Mesenchymal stem cell (in vitro differentiated cells and primary cell): ENCODE results near the gene PRKCQ.
A peak's percentile ranks its signal among the peaks of the same experiment; 100 is the strongest.

ENCODE experiments used
- DNase-seq: peaks from one replicate; pipeline ENCODE4 v3.0.0-alpha.2; 2013
- H2AFZ ChIP-seq: one replicate; pipeline ENCODE4 v1.6.1; 2013; ENCODE audit warnings: low read depth, mild to moderate bottlenecking, control low read depth, inconsistent platforms, low read length, moderate library complexity
- H2AK5ac ChIP-seq: 2 replicates; pipeline ENCODE4 v1.6.1; 2013; ENCODE audit warnings: low read length, moderate library complexity, mild to moderate bottlenecking, inconsistent platforms; ENCODE audit not compliant: severe bottlenecking
- H2BK120ac ChIP-seq: one replicate; pipeline ENCODE4 v1.6.1; 2013; ENCODE audit warnings: low read depth, mild to moderate bottlenecking, inconsistent platforms, low read length, moderate library complexity
- H2BK12ac ChIP-seq, 2 experiments: one replicate each; pipeline ENCODE4 v1.6.1; 2013; ENCODE audit warnings: inconsistent platforms in 2 of 2, low read length in 2 of 2, mild to moderate bottlenecking in 2 of 2, moderate library complexity in 2 of 2, control low read depth in 1 of 2
- H2BK15ac ChIP-seq: one replicate; pipeline ENCODE4 v1.6.1; 2013; ENCODE audit warnings: mild to moderate bottlenecking, low read depth, inconsistent platforms; ENCODE audit not compliant: poor library complexity, severe bottlenecking
- H2BK5ac ChIP-seq: 2 replicates; pipeline ENCODE4 v1.6.1; 2013; ENCODE audit warnings: low read depth, mild to moderate bottlenecking, low read length, control low read depth, inconsistent platforms; ENCODE audit not compliant: poor library complexity, severe bottlenecking
- H3K14ac ChIP-seq, 2 experiments: one replicate each; pipeline ENCODE4 v1.6.1; 2013; ENCODE audit warnings: inconsistent platforms in 2 of 2, low read length in 2 of 2, control low read depth in 1 of 2, mild to moderate bottlenecking in 1 of 2, moderate library complexity in 1 of 2
- H3K18ac ChIP-seq, 2 experiments: one replicate each; pipeline ENCODE4 v1.6.1; 2013; ENCODE audit warnings: inconsistent platforms in 2 of 2, low read length in 2 of 2, control low read depth in 1 of 2, low read depth in 1 of 2, mild to moderate bottlenecking in 1 of 2
- H3K23ac ChIP-seq, 2 experiments: one replicate each; pipeline ENCODE4 v1.6.1; 2013; ENCODE audit warnings: inconsistent platforms in 2 of 2, low read length in 2 of 2, mild to moderate bottlenecking in 2 of 2, moderate library complexity in 2 of 2, control low read depth in 1 of 2
- H3K27ac ChIP-seq: 2 replicates; pipeline ENCODE4 v1.5.1; 2013; ENCODE audit warnings: mild to moderate bottlenecking, moderate library complexity, low read length, control low read depth, inconsistent platforms; ENCODE audit not compliant: poor library complexity, severe bottlenecking
- H3K27me3 ChIP-seq, 2 experiments: 2 replicates each; pipeline versions ENCODE4 v1.6.1 to v1.7.0; 2013; ENCODE audit warnings: low read length in 2 of 2, mild to moderate bottlenecking in 2 of 2, moderate library complexity in 2 of 2, control low read depth in 1 of 2, inconsistent platforms in 1 of 2; ENCODE audit not compliant: control insufficient read depth in 1 of 2, insufficient read depth in 1 of 2
- H3K36me3 ChIP-seq, 2 experiments: 2 replicates each; pipeline versions ENCODE4 v1.6.1 to v1.7.0; 2013; ENCODE audit warnings: low read length in 2 of 2, control low read depth in 1 of 2, inconsistent platforms in 1 of 2, low read depth in 1 of 2, mild to moderate bottlenecking in 1 of 2; ENCODE audit not compliant: insufficient read depth in 2 of 2, control insufficient read depth in 1 of 2
- H3K4ac ChIP-seq, 2 experiments: one replicate each; pipeline ENCODE4 v1.6.1; 2013; ENCODE audit warnings: inconsistent platforms in 2 of 2, low read length in 2 of 2, mild to moderate bottlenecking in 2 of 2, moderate library complexity in 2 of 2, control low read depth in 1 of 2, low read depth in 1 of 2
- H3K4me1 ChIP-seq: 2 replicates; pipeline ENCODE4 v1.6.1; 2013; ENCODE audit warnings: low read depth, low read length, control low read depth; ENCODE audit not compliant: control insufficient read depth, insufficient read depth
- H3K4me2 ChIP-seq: 2 replicates; pipeline ENCODE4 v1.6.1; 2013; ENCODE audit warnings: low read length, mild to moderate bottlenecking, inconsistent platforms; ENCODE audit not compliant: poor library complexity, severe bottlenecking
- H3K4me3 ChIP-seq, 2 experiments: 2 replicates each; pipeline versions ENCODE4 v1.5.1 to v1.7.0; 2013; ENCODE audit warnings: low read length in 2 of 2, mild to moderate bottlenecking in 2 of 2, control low read depth in 1 of 2, low read depth in 1 of 2; ENCODE audit not compliant: insufficient read depth in 1 of 2
- H3K79me1 ChIP-seq: replicated peaks from 2 replicates; pipeline ENCODE4 v1.6.1; 2013; ENCODE audit warnings: mild to moderate bottlenecking, control low read depth, low read length, inconsistent platforms; ENCODE audit not compliant: poor library complexity, severe bottlenecking
- H3K9ac ChIP-seq: 2 replicates; pipeline ENCODE4 v1.7.0; 2013; ENCODE audit warnings: mild to moderate bottlenecking, low read length, moderate library complexity
- H3K9me3 ChIP-seq: 2 replicates; pipeline ENCODE4 v1.7.0; 2013; ENCODE audit warnings: mild to moderate bottlenecking, low read length; ENCODE audit not compliant: control insufficient read depth
- H4K8ac ChIP-seq: one replicate; pipeline ENCODE4 v1.6.1; 2013; ENCODE audit warnings: inconsistent platforms, mild to moderate bottlenecking, low read length, moderate library complexity
- H4K91ac ChIP-seq: one replicate; pipeline ENCODE4 v1.6.1; 2013; ENCODE audit warnings: mild to moderate bottlenecking, low read length, inconsistent platforms
- WGBS: methylation state at CpG from one replicate; pipeline ENCODE4 v1.1.7; 2013; ENCODE audit warnings: mixed read lengths; 5-methylcytosine and 5-hydroxymethylcytosine counted together

Gene PRKCQ

DNA sequence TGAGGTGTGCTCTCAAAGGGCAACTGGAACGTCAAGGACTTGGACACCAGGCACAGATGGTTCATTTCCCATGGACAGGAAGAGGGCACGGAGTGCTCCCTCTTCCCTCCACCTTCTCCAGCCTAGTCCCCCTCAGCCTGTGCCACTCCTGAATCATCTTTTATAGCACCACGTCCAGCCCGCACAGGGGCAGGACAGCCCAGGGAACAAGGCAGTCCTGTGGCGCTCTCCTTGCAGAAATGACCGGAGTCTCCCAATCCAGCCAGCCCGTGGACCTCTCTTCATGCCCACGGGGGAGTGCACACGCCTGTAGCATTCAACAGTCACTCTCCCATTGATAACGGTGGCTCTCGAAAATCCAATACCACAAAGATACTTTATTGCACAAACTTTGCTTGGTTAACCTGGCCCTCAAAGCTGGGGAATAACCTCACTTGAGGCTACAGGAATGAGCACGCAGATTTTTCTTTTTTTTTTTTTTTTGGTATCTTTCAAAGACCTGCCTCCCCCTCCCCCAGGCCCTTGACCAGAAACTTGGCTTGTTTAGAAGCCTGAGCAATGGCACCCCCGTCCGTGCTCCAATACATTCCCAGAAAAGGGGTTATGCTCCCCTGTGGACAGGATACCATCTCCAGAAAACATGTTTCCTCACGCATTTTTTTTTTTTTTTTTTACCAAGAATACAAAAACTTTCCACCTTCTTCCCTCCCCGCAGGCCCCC is 733 bp downstream of the PRKCQ start:
- Histone ChIP-seq H2BK5ac (no peak overlapping the region), H2BK12ac (no peak overlapping the region), H3K14ac (no peak overlapping the region), H4K8ac (no peak overlapping the region), H3K27ac (no peak overlapping the region), H3K4me2 (peak overlapping the region; percentile 99), H2AFZ (no peak overlapping the region), H2AK5ac (no peak overlapping the region), H3K27me3 (peaks cover 27 to 69% of the 10 kb centered on the region in 2 experiments), H2BK15ac (no peak overlapping the region), H3K36me3 (no peaks in the 10 kb centered on the region), H3K4me1 (peaks cover 2% of the 10 kb centered on the region), H3K23ac (peak overlapping the region in 1 of 2 experiments; percentile 89), H3K9ac (no peak overlapping the region), H3K9me3 (no peaks in the 10 kb centered on the region), H2BK120ac (no peak overlapping the region), H3K4ac (no peak overlapping the region), H4K91ac (no peak overlapping the region), H3K79me1 (no peaks in the 10 kb centered on the region), H3K18ac (no peak overlapping the region), H3K4me3 (peak overlapping the region in 1 of 2 experiments; percentile 87)
- no peak for DNase-seq
- 27% methylated on average over 15 of the region's 16 CpGs for WGBS

DNA sequence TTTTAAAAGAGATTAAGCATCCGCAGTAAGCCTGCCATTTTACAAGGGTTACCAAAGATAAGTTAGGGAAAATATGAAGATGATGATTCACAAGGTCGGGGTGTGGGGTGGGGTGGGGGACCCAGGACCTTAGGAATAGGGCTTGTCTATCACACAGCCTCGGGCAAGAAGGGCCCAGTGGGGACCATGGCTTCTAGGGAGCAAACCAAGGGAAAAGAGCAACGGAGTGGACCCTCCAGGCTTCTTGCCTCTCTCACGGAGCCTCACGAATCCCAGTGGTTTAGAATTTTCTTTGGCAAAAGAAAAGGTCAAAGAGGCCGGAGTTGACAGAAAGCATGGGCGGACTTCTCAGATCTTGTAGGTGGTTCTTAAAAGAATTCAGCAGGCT is 1.3 kb downstream of the PRKCQ start:
- H2BK12ac ChIP-seq, result no peak overlapping the region
- no peak overlapping the region for H3K9ac ChIP-seq
- DNase-seq, result no peak
- no peak overlapping the region for H2AFZ ChIP-seq
- no peak overlapping the region for H4K91ac ChIP-seq
- H2BK120ac ChIP-seq, result no peak overlapping the region
- H3K27ac ChIP-seq, result no peak overlapping the region
- no peak overlapping the region for H3K14ac ChIP-seq
- no peaks in the 10 kb centered on the region for H3K79me1 ChIP-seq
- H2BK5ac ChIP-seq, result no peak overlapping the region
- no peak overlapping the region for H4K8ac ChIP-seq
- H3K18ac ChIP-seq, result no peak overlapping the region
- 81% methylated on average over 8 of the region's 8 CpGs for WGBS
- H2AK5ac ChIP-seq, result no peak overlapping the region
- no peak overlapping the region for H3K4me3 ChIP-seq
- H3K27me3 ChIP-seq, result peaks cover 27 to 74% of the 10 kb centered on the region in 2 experiments
- H3K4ac ChIP-seq, result no peak overlapping the region
- H3K4me1 ChIP-seq, result peaks cover 2% of the 10 kb centered on the region
- no peaks in the 10 kb centered on the region for H3K9me3 ChIP-seq
- no peaks in the 10 kb centered on the region for H3K36me3 ChIP-seq
- H2BK15ac ChIP-seq, result no peak overlapping the region
- no peak overlapping the region for H3K4me2 ChIP-seq
- H3K23ac ChIP-seq, result peak overlapping the region in 1 of 2 experiments; percentile 89

DNA sequence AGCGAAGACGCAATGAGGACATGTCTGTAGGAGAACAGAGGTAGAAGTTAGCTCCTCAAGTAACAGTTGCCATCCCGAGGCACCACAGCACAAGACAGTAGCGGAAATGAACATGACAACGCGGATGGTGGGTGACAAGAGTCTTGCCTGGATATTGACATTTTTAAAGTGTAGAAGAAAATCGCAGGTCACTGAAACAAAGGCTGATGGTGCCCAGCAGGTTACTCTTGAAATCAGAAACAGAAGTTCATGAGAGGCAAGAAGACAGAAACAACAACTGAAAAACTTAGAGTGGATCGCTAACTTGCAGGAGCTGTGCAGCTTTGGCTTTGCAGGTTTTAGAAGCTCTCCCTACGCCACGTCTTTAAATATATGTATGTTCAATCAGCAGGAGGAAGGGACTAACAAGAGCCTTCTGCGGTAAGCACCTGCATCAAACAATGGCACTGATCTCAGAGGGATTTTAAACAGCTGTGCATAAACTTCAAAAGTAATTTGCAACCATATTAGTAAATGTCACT is 1.8 kb downstream of the PRKCQ start:
- peaks cover 27 to 70% of the 10 kb centered on the region in 2 experiments for H3K27me3 ChIP-seq
- peaks cover 2% of the 10 kb centered on the region for H3K4me1 ChIP-seq
- H3K4me3 ChIP-seq, result no peak overlapping the region
- no peak overlapping the region for H3K4ac ChIP-seq
- H3K79me1 ChIP-seq, result no peaks in the 10 kb centered on the region
- no peak overlapping the region for H2BK120ac ChIP-seq
- no peak overlapping the region for H3K9ac ChIP-seq
- H3K4me2 ChIP-seq, result no peak overlapping the region
- no peak overlapping the region for H3K27ac ChIP-seq
- no peak overlapping the region for H2AFZ ChIP-seq
- no peak overlapping the region for H4K91ac ChIP-seq
- no peak overlapping the region for H3K23ac ChIP-seq
- 78% methylated on average over 11 of the region's 11 CpGs for WGBS
- H4K8ac ChIP-seq, result no peak overlapping the region
- no peak overlapping the region for H2BK12ac ChIP-seq
- no peak overlapping the region for H2BK5ac ChIP-seq
- no peak overlapping the region for H2BK15ac ChIP-seq
- no peak for DNase-seq
- no peak overlapping the region for H3K18ac ChIP-seq
- H2AK5ac ChIP-seq, result no peak overlapping the region
- H3K14ac ChIP-seq, result no peak overlapping the region
- no peaks in the 10 kb centered on the region for H3K9me3 ChIP-seq
- H3K36me3 ChIP-seq, result no peaks in the 10 kb centered on the region

DNA sequence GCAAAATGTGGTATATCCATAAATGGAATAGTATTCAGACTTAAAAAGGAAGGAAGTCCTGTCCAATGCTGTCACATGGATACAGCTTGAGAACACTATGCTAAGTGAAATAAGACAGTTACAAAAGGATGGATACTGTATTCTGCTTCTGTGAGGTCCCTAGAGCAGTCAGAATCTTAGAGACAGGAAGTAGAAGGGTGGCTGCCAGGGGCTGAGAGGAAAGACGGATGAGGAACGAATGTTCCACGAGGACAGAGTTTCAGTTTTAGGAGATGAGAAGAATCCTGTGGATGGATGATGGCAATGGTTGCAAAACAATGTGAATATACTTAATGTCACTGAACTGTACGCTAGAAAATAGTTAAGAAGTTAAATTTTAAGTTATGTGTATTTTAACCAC is 3.8 kb downstream of the PRKCQ start:
- no peak overlapping the region for H2BK12ac ChIP-seq
- no peak overlapping the region for H3K23ac ChIP-seq
- H4K8ac ChIP-seq, result no peak overlapping the region
- no peak for DNase-seq
- no peak overlapping the region for H2AK5ac ChIP-seq
- H3K4me2 ChIP-seq, result no peak overlapping the region
- WGBS, result 92% methylated on average over 3 of the region's 4 CpGs
- no peak overlapping the region for H4K91ac ChIP-seq
- H3K4ac ChIP-seq, result no peak overlapping the region
- H3K27ac ChIP-seq, result no peak overlapping the region
- no peak overlapping the region for H2BK5ac ChIP-seq
- no peak overlapping the region for H2BK120ac ChIP-seq
- no peak overlapping the region for H3K18ac ChIP-seq
- H3K9ac ChIP-seq, result no peak overlapping the region
- no peak overlapping the region for H3K14ac ChIP-seq
- H3K4me1 ChIP-seq, result peaks cover 2% of the 10 kb centered on the region
- no peaks in the 10 kb centered on the region for H3K79me1 ChIP-seq
- no peak overlapping the region for H2BK15ac ChIP-seq
- H3K4me3 ChIP-seq, result no peak overlapping the region
- H2AFZ ChIP-seq, result no peak overlapping the region
- no peaks in the 10 kb centered on the region for H3K36me3 ChIP-seq
- peaks cover 30 to 73% of the 10 kb centered on the region in 2 experiments for H3K27me3 ChIP-seq
- H3K9me3 ChIP-seq, result no peaks in the 10 kb centered on the region
